ENCODE results near the gene USP16.
"Not testable (repeated sequence)": the region's sequence is repeated elsewhere in the genome, so short reads cannot be mapped to it uniquely, and the experiment has no call there.

USP16 gene

GRCh38 chr21:29024474-29025327, at the start of gene USP16:
USP16 (plus strand) TSS chr21:29024668; CDS start chr21:29027914, 3,246 bp downstream.
- DNase-seq: peak; percentile 97

- no peak for DNase-seq
These were observed 49.1 kb upstream of the USP16 start for GRCh38 chr21:28975397-28975796.

GRCh38 chr21:28979092-28979491, 45.4 kb upstream of the USP16 start:
- no peak for DNase-seq

GRCh38 chr21:28982637-28983036, 41.8 kb upstream of the USP16 start:
- no peak for DNase-seq

- DNase-seq: no peak
These were observed 37.8 kb upstream of the USP16 start for GRCh38 chr21:28986677-28987076.

- DNase-seq: not testable (repeated sequence)
These were observed 36.3 kb upstream of the USP16 start for GRCh38 chr21:28988146-28988545.

GRCh38 chr21:28991861-28992525, 32.5 kb upstream of the USP16 start:
- no peak for DNase-seq

GRCh38 chr21:28992526-28993292, 31.8 kb upstream of the USP16 start, which contains the start of gene LTN1:
LTN1 (minus strand) TSS chr21:28992877; CDS start chr21:28992805, 72 bp downstream.
- peak; percentile 100 for DNase-seq

- DNase-seq: no peak
These were observed 31.2 kb upstream of the USP16 start for GRCh38 chr21:28993293-28993629.

GRCh38 chr21:29002442-29003144, 21.9 kb upstream of the USP16 start:
- peak; percentile 98 for DNase-seq

GRCh38 chr21:29005696-29006095, 18.8 kb upstream of the USP16 start:
- DNase-seq: no peak

- DNase-seq: no peak
These were observed 17.3 kb upstream of the USP16 start for GRCh38 chr21:29007135-29007534.

- DNase-seq: no peak
These were observed 16.7 kb upstream of the USP16 start for GRCh38 chr21:29007810-29008209.

GRCh38 chr21:29008367-29008766, 16.1 kb upstream of the USP16 start:
- DNase-seq: no peak

GRCh38 chr21:29011236-29011635, 13.2 kb upstream of the USP16 start:
- DNase-seq: not testable (repeated sequence)

- DNase-seq: no peak
These were observed 6.7 kb upstream of the USP16 start for GRCh38 chr21:29017639-29018237.

GRCh38 chr21:29018540-29018939, 5.9 kb upstream of the USP16 start:
- no peak for DNase-seq

- DNase-seq: no peak
These were observed 2.3 kb upstream of the USP16 start for GRCh38 chr21:29022166-29022565.

GRCh38 chr21:29025328-29025713, 853 bp downstream of the USP16 start:
- no peak for DNase-seq

- DNase-seq: no peak
These were observed 5.1 kb downstream of the USP16 start for GRCh38 chr21:29029524-29029923.

- DNase-seq: no peak
These were observed 6.4 kb downstream of the USP16 start for GRCh38 chr21:29030909-29031308.

- no peak for DNase-seq
These were observed 8.8 kb downstream of the USP16 start for GRCh38 chr21:29033301-29033700.
